Fibroblast of pulmonary artery (primary cell): ENCODE data around the gene ABLIM2.

ENCODE experiments used
- DNase-seq: peaks from one replicate; pipeline ENCODE4 v3.0.0-alpha.2; 2010; ENCODE audit warnings: low read depth
- H3K4me3 ChIP-seq: replicated peaks from 2 replicates; pipeline ENCODE4 v1.5.1; 2011; ENCODE audit warnings: low read depth, mild to moderate bottlenecking, control low read depth, low read length, moderate library complexity
- CTCF ChIP-seq: IDR thresholded peaks from 2 replicates; pipeline ENCODE4 v1.5.1; 2011; ENCODE audit warnings: mild to moderate bottlenecking, control low read depth, low read length, inconsistent platforms; ENCODE audit errors: missing control alignments

ABLIM2 gene

DNA sequence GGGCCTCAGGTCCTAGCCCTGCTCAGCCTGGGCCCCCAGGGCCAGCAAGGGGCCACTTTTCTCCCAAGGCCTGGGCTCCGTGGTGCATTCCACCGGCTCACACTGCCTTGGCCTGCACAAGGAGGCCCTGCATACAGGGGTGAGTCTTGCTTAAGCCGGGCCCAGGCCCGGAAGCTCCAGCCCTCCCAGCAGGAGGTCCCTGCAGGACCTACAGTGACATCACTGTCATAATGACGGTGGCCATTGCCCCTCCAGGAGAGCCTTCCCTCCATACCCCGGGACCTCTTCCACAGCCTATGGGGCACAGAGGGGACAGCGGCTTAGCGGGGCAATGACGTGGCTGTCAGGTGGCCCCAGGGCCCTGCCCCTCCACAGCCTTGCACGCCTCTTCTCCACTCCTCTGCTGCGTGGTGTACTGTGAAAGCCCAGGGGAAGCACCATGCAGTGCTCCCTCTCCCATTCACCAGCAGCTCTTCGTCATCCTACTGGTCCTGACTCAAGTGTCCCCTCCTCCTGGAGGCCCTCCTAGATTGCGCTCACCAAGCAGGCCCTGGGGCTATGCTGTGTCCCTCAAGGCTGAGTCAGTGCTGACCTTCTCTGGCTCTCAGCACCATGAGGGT lies 186.6 kb downstream of the ABLIM2 start:
- no peak for TF ChIP-seq CTCF
- H3K4me3 ChIP-seq, result no peak overlapping the region
- DNase-seq, result no peak

- DNase-seq, result no peak
- peak overlapping the region; percentile 42 for H3K4me3 ChIP-seq
- no peak for TF ChIP-seq CTCF
These were observed 187.4 kb downstream of the ABLIM2 start for GRCh38 chr4:7971159-7971631.

GRCh38 chr4:7970361-7970946 lies 188.2 kb downstream of the ABLIM2 start:
- no peak for TF ChIP-seq CTCF
- H3K4me3 ChIP-seq, result peak overlapping the region; percentile 42
- no peak for DNase-seq

DNA sequence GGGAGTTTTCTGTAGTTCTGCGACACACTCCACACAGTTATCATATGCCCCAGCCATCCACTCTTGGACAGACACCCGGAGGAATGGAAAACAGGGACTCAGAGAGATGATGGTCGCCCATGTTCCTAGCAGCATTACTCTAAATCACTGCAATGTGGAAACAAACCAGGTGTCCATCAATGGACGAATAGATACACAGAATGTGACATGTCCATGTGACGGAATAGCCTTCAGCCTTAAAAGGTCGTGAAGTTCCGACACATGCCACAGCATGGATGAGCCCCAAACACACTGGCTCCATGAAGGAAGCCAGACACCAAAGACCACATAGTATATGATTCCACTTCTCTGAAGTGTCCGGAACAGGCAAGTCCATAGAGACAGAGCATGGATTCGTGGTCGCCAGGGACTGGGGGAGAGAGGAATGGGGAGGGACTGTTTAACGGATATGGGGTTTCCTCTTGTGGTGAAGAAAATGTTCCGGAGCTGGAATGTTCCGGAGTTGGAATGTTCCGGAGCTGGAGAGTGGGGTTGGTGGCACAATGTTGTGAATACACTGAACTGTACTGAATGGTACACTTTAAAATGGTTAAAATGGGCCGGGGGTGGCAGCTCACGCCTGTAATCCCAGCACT lies 190.2 kb downstream of the ABLIM2 start:
- no peak overlapping the region for H3K4me3 ChIP-seq
- DNase-seq, result peak; percentile 65
- TF ChIP-seq CTCF, result no peak

DNA sequence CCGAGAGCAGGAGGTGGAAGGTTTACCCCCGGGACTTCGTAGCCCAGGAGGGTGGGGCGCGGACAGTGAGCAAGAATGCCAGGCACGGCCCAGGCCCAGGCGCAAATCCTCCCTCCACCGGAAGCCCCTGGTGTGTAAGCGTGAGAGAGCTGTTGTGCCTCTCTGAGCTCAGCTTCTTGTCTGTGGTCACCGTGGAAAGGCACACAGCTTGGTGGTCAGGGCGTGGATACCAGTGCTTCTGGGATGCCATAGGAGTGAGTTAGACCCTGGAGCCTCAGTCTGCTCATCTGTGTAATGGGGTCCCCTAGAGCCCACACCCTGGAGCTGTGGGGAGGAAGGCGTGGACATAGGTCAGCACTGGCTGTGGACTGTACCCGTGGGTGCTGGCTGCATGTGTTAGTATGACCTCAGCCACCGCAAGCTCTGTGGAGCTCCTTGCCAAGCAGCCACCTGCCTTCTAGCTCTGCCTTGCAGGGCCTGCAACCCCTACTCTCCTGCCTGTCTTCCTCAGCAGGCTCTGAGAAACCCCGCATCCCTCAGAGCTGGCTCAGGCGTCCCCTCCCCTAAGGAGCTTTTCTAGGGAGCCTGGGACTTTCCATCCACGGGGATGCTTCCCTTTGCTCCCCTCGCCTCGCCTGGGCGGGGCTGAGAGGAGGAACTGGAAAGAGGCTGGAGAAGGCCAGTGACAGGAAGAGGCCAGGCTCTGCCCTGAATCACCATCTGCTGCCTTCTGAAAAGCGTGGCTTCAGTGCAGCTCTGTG lies 190.9 kb downstream of the ABLIM2 start:
- peak; percentile 56 for DNase-seq
- H3K4me3 ChIP-seq, result no peak overlapping the region
- no peak for TF ChIP-seq CTCF

GRCh38 chr4:7967063-7967440 lies 191.6 kb downstream of the ABLIM2 start:
- TF ChIP-seq CTCF, result no peak
- DNase-seq, result no peak
- no peak overlapping the region for H3K4me3 ChIP-seq
